Breast epithelium (tissue), 4 donors: ENCODE data around the gene GRM4. TPM values are rescaled to one million over a fixed set of nuclear protein-coding genes. Genes with fewer than 3 reads are reported as not detected.

Experiments used
- DNase-seq, 2 donors: peaks; one replicate each; pipeline ENCODE4 v3.0.0-alpha.2; 2019; ENCODE audit warnings: low spot score in 2 of 2
- H3K27ac ChIP-seq, 2 donors: fragments of 200-600 bp; sonication (generic) in 1 of 2; one replicate each; pipeline ENCODE4 v1.5.1; 2016 to 2019; ENCODE audit warnings: mild to moderate bottlenecking in 1 of 2
- H3K27me3 ChIP-seq, 2 donors: fragments of 200-600 bp; sonication (generic) in 1 of 2; one replicate each; pipeline versions ENCODE4 v1.5.1 to v1.6.0; 2017 to 2019; ENCODE audit warnings: control low read depth in 1 of 2, mild to moderate bottlenecking in 1 of 2
- H3K36me3 ChIP-seq: fragments of 200-600 bp; one replicate; pipeline ENCODE4 v1.5.1; 2019
- H3K4me1 ChIP-seq, 2 donors: fragments of 200-600 bp; sonication (generic); one replicate each; pipeline ENCODE4 v1.5.1; 2016 to 2019; ENCODE audit warnings: control low read depth in 1 of 2
- H3K4me3 ChIP-seq, 3 donors: fragments of 200-600 bp; sonication (generic); 1 replicate in 2 of 3; 2 replicates in 1 of 3; pipeline ENCODE4 v1.5.1; 2016 to 2019; ENCODE audit warnings: mild to moderate bottlenecking in 3 of 3, moderate library complexity in 2 of 3
- H3K9me3 ChIP-seq, 2 donors: fragments of 200-600 bp; sonication (generic) in 1 of 2; one replicate each; pipeline ENCODE4 v1.5.1; 2016 to 2019; ENCODE audit warnings: control low read depth in 1 of 2
- CTCF ChIP-seq, 3 donors: fragments of 450-650 bp; IDR thresholded peaks; one replicate each; pipeline ENCODE4 v1.5.1; 2016 to 2017; ENCODE audit warnings: antibody characterized with exemption in 3 of 3, mild to moderate bottlenecking in 3 of 3, moderate library complexity in 3 of 3
- POLR2A ChIP-seq: fragments of 450-650 bp; IDR thresholded peaks from one replicate; pipeline ENCODE4 v1.6.1; 2016; ENCODE audit warnings: antibody characterized with exemption, mild to moderate bottlenecking, moderate library complexity
- POLR2AphosphoS5 ChIP-seq, 3 donors: sonication (generic); formaldehyde crosslinking; IDR thresholded peaks; one replicate each; pipeline ENCODE4 v1.6.1; 2017; ENCODE audit warnings: antibody characterized with exemption in 3 of 3
- intact Hi-C: fragments of 100-400 bp; cut with DNase I; formaldehyde crosslinking; loops from one replicate; pipeline ENCODE4 v1.15.1; 2023; ENCODE audit warnings: low total_unique reads
- total RNA-seq, 3 donors: library from RNA; depleted of rRNA; stranded (reverse); fragments of >200 nt; gene quantifications; one replicate each; pipeline ENCODE4 v1.1.0, GENCODE V29; 2016

Gene GRM4
- total RNA-seq, 3 donors from 2014 or later = not detected

- Histone ChIP-seq H3K4me3 (no peak overlapping the region), H3K36me3 (no peaks in the 10 kb centered on the region), H3K9me3 (no peaks in the 10 kb centered on the region), H3K27me3 (no peaks in the 10 kb centered on the region), H3K27ac (no peak overlapping the region), H3K4me1 (no peaks in the 10 kb centered on the region)
- DNase-seq = no peak
- TF ChIP-seq POLR2A = no peak
- TF ChIP-seq POLR2AphosphoS5 (IDR thresholded peaks at IDR 0.05) = no peak
- no peak for TF ChIP-seq CTCF (IDR thresholded peaks at IDR 0.05)
- intact Hi-C loops = loop anchor here (10.0 kb wide), 1 partner anchor 457 kb away; no protein-coding TSS in a partner anchor
Measured at GRCh38 chr6:33981861-33982260, 164.0 kb downstream of the GRM4 start.

- Histone ChIP-seq H3K36me3 (no peaks in the 10 kb centered on the region), H3K4me3 (no peak overlapping the region), H3K9me3 (no peaks in the 10 kb centered on the region), H3K4me1 (no peaks in the 10 kb centered on the region), H3K27me3 (peaks cover 0 to 4% of the 10 kb centered on the region in 2 donors), H3K27ac (no peak overlapping the region)
- peak in 1 of 2 donors; percentile 28 for DNase-seq
- intact Hi-C loops = loop anchor here (10.0 kb wide), 1 partner anchor 457 kb away; no protein-coding TSS in a partner anchor
- TF ChIP-seq POLR2A (no peak), CTCF (IDR thresholded peaks at IDR 0.05) (no peak), POLR2AphosphoS5 (IDR thresholded peaks at IDR 0.05) (no peak)
Measured at GRCh38 chr6:33981421-33981820, 164.5 kb downstream of the GRM4 start.

DNA sequence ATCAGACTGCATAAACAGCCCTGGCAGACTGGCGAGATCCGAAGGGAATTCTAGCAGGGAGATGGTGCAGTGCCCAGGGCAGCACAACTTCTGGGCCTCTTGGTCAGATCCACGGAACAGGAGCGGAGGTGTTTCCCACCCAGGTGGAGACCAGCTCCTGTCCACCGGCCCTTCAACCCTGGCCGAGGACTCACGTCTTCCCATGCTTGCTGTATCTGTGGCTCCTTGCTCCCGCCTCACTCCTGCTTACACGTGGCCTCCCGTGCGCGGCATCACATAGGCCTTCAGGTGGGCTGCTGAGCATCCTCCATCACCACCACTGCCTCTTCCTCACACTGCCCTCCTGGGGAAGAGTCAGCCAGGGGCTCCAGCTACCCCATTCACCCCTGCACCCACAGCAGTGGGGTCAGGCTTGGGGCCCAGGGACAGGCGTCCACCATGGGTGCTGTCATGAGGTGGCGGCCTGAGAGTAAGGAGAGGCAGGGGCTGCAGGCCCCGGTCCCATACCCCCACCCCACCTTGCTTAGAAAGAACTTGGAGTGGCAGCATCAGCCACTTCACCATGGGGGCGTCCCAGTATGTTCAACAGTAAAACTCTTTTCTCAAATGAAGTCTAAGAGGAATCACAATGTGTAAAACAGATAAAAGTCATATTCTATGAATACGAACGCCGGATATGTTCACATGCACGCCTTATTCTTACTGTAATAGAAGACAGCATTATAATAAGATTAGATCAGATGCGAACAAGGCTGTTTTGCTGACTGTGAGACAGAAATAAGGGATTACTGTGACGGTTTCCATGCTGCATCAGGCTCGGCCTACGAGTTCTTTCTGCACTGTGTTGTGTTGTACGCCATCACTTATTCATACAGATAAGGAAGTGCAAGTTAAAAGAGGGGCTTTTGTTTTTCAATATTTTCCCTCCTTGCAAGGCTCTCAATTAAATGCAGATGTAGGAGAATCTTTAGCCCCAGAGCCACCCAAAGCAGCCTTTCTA, 165.4 kb downstream of the GRM4 start:
- peak in 1 of 2 donors; percentile 43 for DNase-seq
- peaks cover 3 to 14% of the 10 kb centered on the region in 2 donors for H3K27me3 ChIP-seq
- H3K4me1 ChIP-seq = no peaks in the 10 kb centered on the region
- intact Hi-C loops = loop anchor here (10.0 kb wide), 1 partner anchor 456 kb away; no protein-coding TSS in a partner anchor
- H3K4me3 ChIP-seq = no peak overlapping the region
- H3K36me3 ChIP-seq = no peaks in the 10 kb centered on the region
- no peak for TF ChIP-seq POLR2A
- no peak for TF ChIP-seq POLR2AphosphoS5 (IDR thresholded peaks at IDR 0.05)
- H3K27ac ChIP-seq = no peak overlapping the region
- H3K9me3 ChIP-seq = no peaks in the 10 kb centered on the region

DNA sequence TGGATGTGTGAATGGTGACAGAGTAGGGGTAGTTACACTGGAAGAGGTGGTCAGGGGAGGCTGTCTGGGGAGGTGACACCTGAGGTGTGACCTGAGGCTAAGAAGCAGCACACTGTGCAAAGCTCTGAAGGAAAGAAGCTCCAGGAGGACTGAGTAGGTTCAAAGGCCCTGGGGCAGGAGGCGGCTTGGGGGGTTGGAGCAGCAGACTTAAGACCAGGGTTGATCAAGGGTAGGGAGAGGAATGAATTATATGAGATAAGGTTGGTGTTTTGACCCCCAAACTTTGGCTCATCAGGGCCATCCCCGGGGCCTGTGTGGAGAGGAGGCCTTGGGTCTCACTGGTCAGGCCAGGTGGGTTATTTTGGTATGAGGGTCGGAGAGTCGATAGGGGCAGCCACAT, 166.1 kb downstream of the GRM4 start:
- Histone ChIP-seq H3K27ac (no peak overlapping the region), H3K9me3 (no peaks in the 10 kb centered on the region), H3K4me3 (no peak overlapping the region), H3K36me3 (no peaks in the 10 kb centered on the region), H3K27me3 (peaks cover 3 to 15% of the 10 kb centered on the region in 2 donors), H3K4me1 (no peaks in the 10 kb centered on the region)
- peak in 1 of 2 donors; percentile 46 for DNase-seq
- TF ChIP-seq CTCF (IDR thresholded peaks at IDR 0.05) (no peak), POLR2AphosphoS5 (IDR thresholded peaks at IDR 0.05) (no peak), POLR2A (no peak)
- intact Hi-C loops = loop anchor here (10.0 kb wide), 1 partner anchor 455 kb away; no protein-coding TSS in a partner anchor

DNA sequence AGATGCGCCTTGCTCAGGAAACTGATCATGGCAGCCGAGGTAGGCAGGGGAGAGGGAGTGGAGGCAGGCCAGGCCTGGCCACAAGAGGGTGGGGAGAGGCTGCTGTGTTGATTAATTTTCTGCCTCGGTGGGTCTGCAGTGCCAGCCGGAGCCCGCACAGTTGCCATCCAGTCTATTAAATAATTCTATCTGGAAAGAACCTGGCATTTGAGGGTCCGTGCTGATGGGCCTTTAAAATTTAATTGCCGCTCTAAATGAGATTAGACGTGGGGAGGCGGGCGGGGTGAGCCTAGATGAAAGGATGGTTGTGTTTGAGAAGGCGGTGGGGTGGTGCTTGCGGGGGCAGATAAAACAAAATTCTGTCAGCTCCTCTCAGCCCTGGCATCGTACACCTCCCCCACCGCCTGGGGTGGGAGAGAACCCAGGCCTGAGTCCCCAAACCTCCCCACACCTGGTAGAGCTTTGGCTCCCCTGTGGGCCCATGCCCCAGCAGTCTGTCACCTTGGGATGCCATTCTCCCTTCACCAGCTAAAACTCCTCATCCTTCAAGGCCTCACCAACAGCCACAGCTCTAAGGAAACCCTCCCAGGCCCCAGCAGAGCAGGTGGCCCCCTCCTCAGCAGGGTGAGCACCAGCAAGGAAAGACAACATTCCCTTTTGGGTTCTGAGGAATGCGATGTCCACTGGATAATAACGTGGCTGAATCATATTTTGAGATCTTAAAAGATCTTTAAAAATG, 167.3 kb downstream of the GRM4 start:
- peak in 1 of 2 donors; percentile 47 for DNase-seq
- TF ChIP-seq CTCF (IDR thresholded peaks at IDR 0.05) (no peak), POLR2A (no peak), POLR2AphosphoS5 (IDR thresholded peaks at IDR 0.05) (no peak)
- Histone ChIP-seq H3K36me3 (no peaks in the 10 kb centered on the region), H3K9me3 (no peaks in the 10 kb centered on the region), H3K4me3 (no peak overlapping the region), H3K27ac (no peak overlapping the region), H3K27me3 (peaks cover 3 to 21% of the 10 kb centered on the region in 2 donors), H3K4me1 (no peaks in the 10 kb centered on the region)
- intact Hi-C loops = no loop called here
